ENCODE results near the gene PDE3B.
"Not testable (repeated sequence)": the region's sequence is repeated elsewhere in the genome, so short reads cannot be mapped to it uniquely, and the experiment has no call there.

PDE3B gene

GRCh38 chr11:14669499-14669898 is 25.9 kb downstream of the PDE3B start:
- FAIRE-seq = no peak
- TF ChIP-seq POLR2A (IDR thresholded peaks at IDR 0.05; ENCODE audit: low read depth, low read length) = no peak
- TF ChIP-seq TAF1 (IDR thresholded peaks at IDR 0.05; ENCODE audit: low read depth, low read length) = no peak
- TF ChIP-seq SPI1 (IDR thresholded peaks at IDR 0.05; ENCODE audit: low read depth, low read length) = no peak
- TF ChIP-seq PAX5 (IDR thresholded peaks at IDR 0.05; ENCODE audit: insufficient read depth, low read length, severe bottlenecking) = no peak
- no peak for TF ChIP-seq POU2F2 (IDR thresholded peaks at IDR 0.05; ENCODE audit: low read depth, low read length)
- TF ChIP-seq POLR2AphosphoS5 (IDR thresholded peaks at IDR 0.05; ENCODE audit: low read depth, low read length) = no peak

GRCh38 chr11:14669958-14670357 is 26.4 kb downstream of the PDE3B start:
- no peak for TF ChIP-seq POLR2A (IDR thresholded peaks at IDR 0.05; ENCODE audit: low read depth, low read length)
- no peak for TF ChIP-seq POU2F2 (IDR thresholded peaks at IDR 0.05; ENCODE audit: low read depth, low read length)
- no peak for TF ChIP-seq TAF1 (IDR thresholded peaks at IDR 0.05; ENCODE audit: low read depth, low read length)
- no peak for TF ChIP-seq SPI1 (IDR thresholded peaks at IDR 0.05; ENCODE audit: low read depth, low read length)
- no peak for TF ChIP-seq PAX5 (IDR thresholded peaks at IDR 0.05; ENCODE audit: insufficient read depth, low read length, severe bottlenecking)
- TF ChIP-seq POLR2AphosphoS5 (IDR thresholded peaks at IDR 0.05; ENCODE audit: low read depth, low read length) = no peak
- no peak for FAIRE-seq
- no peak for DNase-seq (ENCODE audit: insufficient read length, low spot score)

More at GRCh38 chr11:14669499-14669898, 25.9 kb downstream of the PDE3B start:
- no peak for DNase-seq (ENCODE audit: insufficient read length, low spot score)

- DNase-seq (ENCODE audit: insufficient read length, low spot score) = no peak
Observed at GRCh38 chr11:14672635-14673034, 29.0 kb downstream of the PDE3B start.

GRCh38 chr11:14673421-14673820 is 29.8 kb downstream of the PDE3B start:
- no peak for FAIRE-seq
- no peak for TF ChIP-seq POLR2AphosphoS5 (IDR thresholded peaks at IDR 0.05; ENCODE audit: low read depth, low read length)
- no peak for TF ChIP-seq POU2F2 (IDR thresholded peaks at IDR 0.05; ENCODE audit: low read depth, low read length)
- no peak for TF ChIP-seq PAX5 (IDR thresholded peaks at IDR 0.05; ENCODE audit: insufficient read depth, low read length, severe bottlenecking)
- no peak for TF ChIP-seq SPI1 (IDR thresholded peaks at IDR 0.05; ENCODE audit: low read depth, low read length)
- TF ChIP-seq TAF1 (IDR thresholded peaks at IDR 0.05; ENCODE audit: low read depth, low read length) = no peak
- no peak for TF ChIP-seq POLR2A (IDR thresholded peaks at IDR 0.05; ENCODE audit: low read depth, low read length)
- DNase-seq (ENCODE audit: insufficient read length, low spot score) = no peak

More at GRCh38 chr11:14672635-14673034, 29.0 kb downstream of the PDE3B start:
- TF ChIP-seq POLR2AphosphoS5 (IDR thresholded peaks at IDR 0.05; ENCODE audit: low read depth, low read length) (no peak), SPI1 (IDR thresholded peaks at IDR 0.05; ENCODE audit: low read depth, low read length) (no peak), POU2F2 (IDR thresholded peaks at IDR 0.05; ENCODE audit: low read depth, low read length) (no peak), POLR2A (IDR thresholded peaks at IDR 0.05; ENCODE audit: low read depth, low read length) (no peak), TAF1 (IDR thresholded peaks at IDR 0.05; ENCODE audit: low read depth, low read length) (no peak), PAX5 (IDR thresholded peaks at IDR 0.05; ENCODE audit: insufficient read depth, low read length, severe bottlenecking) (no peak)
- no peak for FAIRE-seq

GRCh38 chr11:14673824-14674405 is 30.3 kb downstream of the PDE3B start:
- FAIRE-seq = no peak
- no peak for TF ChIP-seq SPI1 (IDR thresholded peaks at IDR 0.05; ENCODE audit: low read depth, low read length)
- TF ChIP-seq TAF1 (IDR thresholded peaks at IDR 0.05; ENCODE audit: low read depth, low read length) = no peak
- TF ChIP-seq PAX5 (IDR thresholded peaks at IDR 0.05; ENCODE audit: insufficient read depth, low read length, severe bottlenecking) = no peak
- TF ChIP-seq POU2F2 (IDR thresholded peaks at IDR 0.05; ENCODE audit: low read depth, low read length) = no peak
- TF ChIP-seq POLR2AphosphoS5 (IDR thresholded peaks at IDR 0.05; ENCODE audit: low read depth, low read length) = no peak
- DNase-seq (ENCODE audit: insufficient read length, low spot score) = no peak

- FAIRE-seq (peak; percentile 38), DNase-seq (ENCODE audit: insufficient read length, low spot score) (no peak)
- TF ChIP-seq POLR2A (IDR thresholded peaks at IDR 0.05; ENCODE audit: low read depth, low read length) (no peak), POLR2AphosphoS5 (IDR thresholded peaks at IDR 0.05; ENCODE audit: low read depth, low read length) (no peak), PAX5 (IDR thresholded peaks at IDR 0.05; ENCODE audit: insufficient read depth, low read length, severe bottlenecking) (no peak), POU2F2 (IDR thresholded peaks at IDR 0.05; ENCODE audit: low read depth, low read length) (no peak), TAF1 (IDR thresholded peaks at IDR 0.05; ENCODE audit: low read depth, low read length) (no peak), SPI1 (IDR thresholded peaks at IDR 0.05; ENCODE audit: low read depth, low read length) (no peak)
Observed at GRCh38 chr11:14676068-14676467, 32.5 kb downstream of the PDE3B start.

- DNase-seq (ENCODE audit: insufficient read length, low spot score) = no peak
- no peak for FAIRE-seq
- TF ChIP-seq POLR2AphosphoS5 (IDR thresholded peaks at IDR 0.05; ENCODE audit: low read depth, low read length) (no peak), SPI1 (IDR thresholded peaks at IDR 0.05; ENCODE audit: low read depth, low read length) (no peak), TAF1 (IDR thresholded peaks at IDR 0.05; ENCODE audit: low read depth, low read length) (no peak), POLR2A (IDR thresholded peaks at IDR 0.05; ENCODE audit: low read depth, low read length) (no peak), PAX5 (IDR thresholded peaks at IDR 0.05; ENCODE audit: insufficient read depth, low read length, severe bottlenecking) (no peak), POU2F2 (IDR thresholded peaks at IDR 0.05; ENCODE audit: low read depth, low read length) (no peak)
Observed at GRCh38 chr11:14677146-14677545, 33.5 kb downstream of the PDE3B start.

- DNase-seq (ENCODE audit: insufficient read length, low spot score) (no peak), FAIRE-seq (no peak)
- TF ChIP-seq POU2F2 (IDR thresholded peaks at IDR 0.05; ENCODE audit: low read depth, low read length) = no peak
- no peak for TF ChIP-seq POLR2AphosphoS5 (IDR thresholded peaks at IDR 0.05; ENCODE audit: low read depth, low read length)
- TF ChIP-seq POLR2A (IDR thresholded peaks at IDR 0.05; ENCODE audit: low read depth, low read length) = no peak
- no peak for TF ChIP-seq TAF1 (IDR thresholded peaks at IDR 0.05; ENCODE audit: low read depth, low read length)
- TF ChIP-seq PAX5 (IDR thresholded peaks at IDR 0.05; ENCODE audit: insufficient read depth, low read length, severe bottlenecking) = no peak
- no peak for TF ChIP-seq SPI1 (IDR thresholded peaks at IDR 0.05; ENCODE audit: low read depth, low read length)
Observed at GRCh38 chr11:14678350-14678749, 34.7 kb downstream of the PDE3B start.

GRCh38 chr11:14679662-14680061 is 36.1 kb downstream of the PDE3B start:
- no peak for DNase-seq (ENCODE audit: insufficient read length, low spot score)
- no peak for FAIRE-seq
- TF ChIP-seq PAX5 (IDR thresholded peaks at IDR 0.05; ENCODE audit: insufficient read depth, low read length, severe bottlenecking) (no peak), POLR2A (IDR thresholded peaks at IDR 0.05; ENCODE audit: low read depth, low read length) (no peak)

GRCh38 chr11:14684234-14684915 is 40.8 kb downstream of the PDE3B start:
- not testable (repeated sequence) for FAIRE-seq; DNase-seq (ENCODE audit: insufficient read length, low spot score)

Measured in GM12891 (cell line).